Stimulated activated CD8-positive, alpha-beta memory T cell treated with anti-CD3 and anti-CD28 coated beads, Interleukin-15, amount 100 ng/mL, for 4 hours (primary cell): ENCODE measurements around the gene RNF121.

ENCODE experiments used
- DNase-seq, 2 donors: peaks; one replicate each; pipeline ENCODE4 v3.0.0-alpha.2; 2020; ENCODE audit warnings: low read depth in 2 of 2

RNF121 gene

DNA sequence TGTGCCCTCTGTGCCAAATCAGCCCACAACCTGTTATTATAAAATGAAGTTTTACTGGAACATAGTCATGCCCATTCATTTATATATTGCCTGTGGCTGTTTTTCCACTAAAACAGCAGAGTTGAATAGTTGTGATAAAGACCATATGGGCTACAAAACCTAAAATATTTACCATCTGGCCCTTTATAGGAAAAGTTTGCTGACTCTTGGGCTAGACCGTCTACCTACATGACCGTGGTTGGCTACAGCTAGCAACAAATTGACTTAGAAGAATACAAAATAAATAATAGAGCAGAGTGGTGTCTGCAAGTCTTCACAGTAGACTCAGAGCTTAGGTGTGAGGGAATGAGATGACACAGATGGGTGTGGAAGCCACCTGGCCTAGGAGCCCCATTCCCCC, 58.7 kb downstream of the RNF121 start:
- DNase-seq = no peak

DNA sequence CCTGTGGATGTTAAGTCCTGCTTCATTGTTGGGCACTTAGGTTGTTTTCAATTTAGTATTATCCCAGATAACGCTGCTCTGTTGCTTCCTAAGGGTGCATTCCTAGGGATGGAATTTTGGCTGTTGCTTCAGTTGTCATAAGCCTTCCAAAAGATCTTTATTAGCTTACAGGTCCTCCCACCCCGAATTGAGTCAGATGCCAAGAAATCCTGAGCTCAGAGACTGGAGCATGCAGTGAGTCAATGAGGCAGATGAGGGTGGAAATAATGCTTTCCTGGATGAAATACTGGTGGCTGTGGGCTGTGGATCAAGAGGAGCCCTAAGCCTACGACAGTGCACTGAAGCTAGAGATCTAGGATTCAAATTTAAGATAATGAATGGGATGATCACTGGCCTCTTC, 59.2 kb downstream of the RNF121 start:
- DNase-seq = no peak

DNA sequence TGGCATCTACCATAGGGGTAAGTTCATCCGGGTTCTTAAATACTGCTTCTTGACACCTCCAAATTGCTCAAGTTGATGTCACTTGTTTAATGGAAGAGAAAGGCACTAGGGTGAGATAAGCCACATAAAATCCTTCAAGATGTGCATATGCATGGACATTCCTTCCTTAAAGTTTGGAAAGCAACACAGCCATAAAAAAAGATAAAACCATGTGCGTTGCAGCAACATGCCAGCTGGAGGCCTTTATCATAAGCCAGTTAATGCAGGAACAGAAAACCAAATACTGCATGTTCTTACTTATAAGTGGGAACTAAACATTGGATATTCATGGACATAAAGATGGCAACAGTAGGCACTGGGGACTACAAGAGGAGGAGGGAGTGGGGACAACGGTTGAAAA, 61.9 kb downstream of the RNF121 start:
- DNase-seq = no peak

GRCh38 chr11:71991494-71991893, 62.6 kb downstream of the RNF121 start:
- DNase-seq = no peak

GRCh38 chr11:71992136-71992730, 63.4 kb downstream of the RNF121 start:
- no peak for DNase-seq

GRCh38 chr11:71994786-71995185, 65.9 kb downstream of the RNF121 start:
- no peak for DNase-seq

DNA sequence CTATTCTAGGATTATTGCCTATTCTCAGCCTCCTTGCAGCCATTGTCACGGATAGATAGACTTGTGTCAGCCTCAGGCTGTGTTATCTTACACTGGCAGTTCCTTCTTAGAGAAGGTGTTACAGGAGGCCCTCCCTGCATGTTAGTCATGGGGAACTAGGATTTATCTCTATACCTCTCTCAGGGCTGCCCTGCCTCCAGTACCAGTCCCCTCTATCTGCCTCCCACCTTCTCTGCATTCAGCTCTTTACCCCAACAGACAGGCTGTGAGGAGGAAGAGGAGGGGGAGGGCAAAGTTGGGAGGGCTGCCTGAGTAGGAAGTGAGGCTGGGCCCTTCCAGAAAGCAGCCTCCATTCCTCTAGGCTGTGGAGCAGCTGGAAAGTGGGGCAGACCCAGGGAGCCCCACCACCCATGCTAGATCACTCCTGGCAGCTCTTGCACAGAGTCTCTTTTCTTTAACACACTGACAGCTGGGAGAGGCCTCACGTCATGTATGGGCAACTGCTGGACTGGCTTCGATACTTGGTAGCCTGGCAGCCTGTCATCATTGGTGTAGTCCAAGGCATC, 67.0 kb downstream of the RNF121 start:
- DNase-seq = no peak

DNA sequence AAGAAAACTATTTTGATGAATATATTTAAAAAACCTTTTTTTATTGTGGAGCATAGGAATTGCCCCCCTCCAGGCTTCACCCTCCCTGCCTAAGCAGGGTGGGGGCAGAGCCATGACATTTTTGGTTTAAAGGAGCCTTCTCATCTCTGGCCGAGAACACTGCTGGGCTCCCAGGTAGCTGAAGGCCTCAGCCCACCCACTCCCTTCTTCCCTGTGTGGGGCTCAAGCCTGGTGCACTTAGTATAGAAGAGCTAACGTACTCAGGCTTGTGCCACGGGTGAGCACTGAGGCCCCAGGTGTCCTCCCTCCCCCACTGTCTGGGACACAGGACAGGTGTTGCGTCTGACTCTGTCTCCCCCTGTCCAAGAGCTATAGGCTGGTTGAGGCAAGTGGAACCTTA, 67.7 kb downstream of the RNF121 start:
- DNase-seq = no peak

GRCh38 chr11:71996946-71997345, 68.1 kb downstream of the RNF121 start:
- no peak for DNase-seq

GRCh38 chr11:71997594-71997993, 68.7 kb downstream of the RNF121 start:
- DNase-seq = no peak

DNA sequence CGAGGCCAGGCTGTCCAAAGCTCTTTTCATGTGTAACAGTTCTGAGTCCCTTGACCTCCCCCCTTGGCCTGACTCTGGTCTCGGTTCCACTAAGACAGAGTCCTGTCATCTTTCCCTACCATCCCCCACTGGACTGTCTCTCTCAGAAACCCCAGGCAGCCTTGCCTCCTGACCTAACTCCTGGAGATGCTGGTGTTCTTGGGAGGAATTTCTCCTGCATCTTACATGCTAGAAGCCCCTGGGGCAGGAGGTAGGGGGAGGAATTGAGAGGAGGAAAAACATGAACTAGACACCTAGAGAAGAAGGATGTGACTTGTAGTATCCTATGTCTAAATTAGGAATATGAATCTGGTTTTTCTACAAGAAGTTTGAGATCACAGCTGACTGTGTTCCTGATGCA, 69.2 kb downstream of the RNF121 start:
- no peak for DNase-seq

DNA sequence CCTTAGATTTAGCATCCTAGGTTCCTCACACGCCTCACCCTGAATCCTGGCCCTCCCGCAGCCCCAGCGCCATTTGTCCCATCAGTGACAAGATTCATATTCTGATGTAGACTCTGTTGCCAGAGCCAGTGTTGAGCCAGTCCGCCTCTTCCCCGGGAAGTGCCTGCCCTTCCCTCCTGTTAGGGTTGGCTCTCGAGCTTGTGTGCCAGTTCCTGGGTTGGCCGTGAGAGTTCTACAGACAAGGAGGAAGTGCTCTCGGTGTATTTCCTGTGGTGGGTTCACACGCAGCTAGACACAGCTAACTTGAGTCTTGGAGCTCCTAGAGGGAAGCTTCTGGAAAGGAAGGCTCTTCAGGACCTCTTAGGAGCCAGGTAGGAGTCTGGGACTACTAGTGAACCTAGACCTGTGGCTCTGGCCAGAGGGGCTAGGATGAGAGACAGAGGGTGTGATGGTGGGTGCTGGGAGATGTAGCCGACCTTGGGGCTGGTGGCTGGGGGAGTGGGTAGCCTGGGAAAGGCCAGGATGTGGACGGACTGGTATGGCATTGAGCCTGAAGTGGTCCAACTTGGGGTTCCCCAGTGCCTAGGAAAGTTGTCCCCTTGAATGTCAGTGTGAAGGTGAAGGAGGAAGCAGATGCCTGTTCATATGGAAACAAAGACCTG, 69.9 kb downstream of the RNF121 start, which contains the start of gene IL18BP:
TSS of gene IL18BP (plus strand) at position 261 of the 662 bp plus-strand sequence. CDS start 1,076 bp downstream, outside the sequence.
- DNase-seq = no peak

- DNase-seq = no peak
Measured at GRCh38 chr11:71999362-71999761, 70.5 kb downstream of the RNF121 start.

DNA sequence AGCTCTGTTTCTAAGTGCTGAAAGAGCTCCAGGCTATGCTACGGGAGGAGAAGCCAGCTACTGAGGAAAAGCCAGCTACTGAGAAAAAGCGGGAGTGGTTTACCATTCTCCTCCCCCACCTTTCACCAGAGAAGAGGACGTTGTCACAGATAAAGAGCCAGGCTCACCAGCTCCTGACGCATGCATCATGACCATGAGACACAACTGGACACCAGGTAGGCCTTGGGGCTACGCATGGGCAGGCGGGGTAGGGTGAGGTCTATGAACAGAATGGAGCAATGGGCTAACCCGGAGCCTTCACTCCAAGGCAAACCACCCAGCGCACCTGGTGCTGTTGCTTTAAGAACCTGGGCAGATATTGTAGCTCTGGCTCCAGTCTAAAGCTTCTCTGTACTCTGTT, 71.0 kb downstream of the RNF121 start:
- DNase-seq = no peak

DNA sequence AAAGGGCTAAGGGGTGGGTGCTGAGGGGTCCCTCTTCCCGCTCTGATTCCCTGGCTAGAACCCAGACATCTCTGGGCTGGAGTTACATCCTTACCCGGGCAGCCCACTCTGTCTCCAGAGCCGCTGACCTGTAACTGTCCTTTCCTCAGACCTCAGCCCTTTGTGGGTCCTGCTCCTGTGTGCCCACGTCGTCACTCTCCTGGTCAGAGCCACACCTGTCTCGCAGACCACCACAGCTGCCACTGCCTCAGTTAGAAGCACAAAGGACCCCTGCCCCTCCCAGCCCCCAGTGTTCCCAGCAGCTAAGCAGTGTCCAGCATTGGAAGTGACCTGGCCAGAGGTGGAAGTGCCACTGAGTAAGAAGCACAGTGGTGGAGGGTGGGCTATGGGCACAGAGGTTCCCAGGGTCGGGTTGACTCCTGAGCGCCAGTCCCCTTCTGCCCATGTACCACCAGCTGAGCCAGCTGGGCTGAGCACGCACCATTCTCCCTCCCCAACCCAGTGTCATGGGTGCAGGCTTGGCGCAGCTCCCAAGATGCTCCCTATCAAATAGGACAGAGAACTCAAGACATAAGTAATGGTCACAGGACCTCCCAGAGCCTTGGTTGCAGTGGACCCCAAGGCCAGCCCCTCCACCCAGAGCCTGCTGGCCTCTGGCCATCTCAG, 71.5 kb downstream of the RNF121 start:
- no peak for DNase-seq

DNA sequence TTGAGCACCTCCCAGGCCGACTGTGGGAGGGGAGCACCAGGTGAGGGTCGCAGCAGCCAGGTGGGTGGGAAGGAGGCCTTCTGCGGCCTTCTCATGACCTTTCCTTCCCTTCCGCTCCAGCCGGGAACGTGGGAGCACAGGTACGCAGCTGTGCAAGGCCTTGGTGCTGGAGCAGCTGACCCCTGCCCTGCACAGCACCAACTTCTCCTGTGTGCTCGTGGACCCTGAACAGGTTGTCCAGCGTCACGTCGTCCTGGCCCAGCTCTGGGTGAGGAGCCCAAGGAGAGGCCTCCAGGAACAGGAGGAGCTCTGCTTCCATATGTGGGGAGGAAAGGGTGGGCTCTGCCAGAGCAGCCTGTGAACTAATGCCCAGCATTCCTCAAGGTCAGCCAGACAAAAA, 72.4 kb downstream of the RNF121 start:
- no peak for DNase-seq

GRCh38 chr11:72001834-72002591, 73.2 kb downstream of the RNF121 start:
- no peak for DNase-seq

GRCh38 chr11:72002841-72003775, 74.3 kb downstream of the RNF121 start:
- no peak for DNase-seq

GRCh38 chr11:72003776-72004171, 74.9 kb downstream of the RNF121 start:
- DNase-seq = no peak

DNA sequence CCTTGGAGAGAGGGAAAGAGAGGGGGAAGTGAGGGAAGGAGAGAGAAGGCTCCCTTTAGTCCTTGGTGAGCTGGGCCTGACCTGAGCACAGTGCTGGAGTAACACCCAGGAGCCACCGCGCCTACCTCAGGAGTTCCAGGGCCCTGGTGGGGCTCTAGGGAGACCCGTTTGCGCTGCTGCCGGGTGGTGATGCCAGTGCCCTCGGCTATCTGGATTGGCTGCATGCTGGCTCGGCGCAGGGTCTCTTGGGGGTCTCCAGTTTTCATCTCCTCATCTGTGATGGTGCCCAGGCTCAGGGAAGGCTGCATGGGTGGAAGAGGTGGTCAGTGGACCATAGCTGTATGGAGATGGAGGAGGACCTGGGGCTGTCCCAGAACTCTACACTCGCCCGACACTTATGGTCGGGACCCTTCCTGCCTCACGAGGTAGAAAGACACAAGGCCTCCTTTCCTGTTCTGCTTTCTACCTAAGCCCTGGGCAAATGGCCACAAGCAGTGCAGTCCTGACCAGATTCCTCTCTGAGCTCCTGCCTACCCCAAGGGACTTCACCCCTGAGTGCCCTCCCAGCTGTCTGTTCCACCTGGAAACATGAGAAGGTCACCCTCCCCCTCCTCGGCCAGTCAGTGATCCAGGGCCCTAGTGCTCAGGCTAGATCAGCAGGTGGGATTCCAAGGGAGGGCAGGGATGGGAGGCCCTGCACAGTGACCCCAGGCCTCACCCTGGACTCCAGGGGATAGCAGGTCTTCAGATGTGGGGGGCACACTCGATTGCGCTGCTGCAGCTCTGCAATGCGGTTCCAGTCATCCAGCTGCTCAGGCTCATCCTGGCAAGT, 75.9 kb downstream of the RNF121 start:
- no peak for DNase-seq
